B cell (primary cell): ENCODE results near the gene LMO7. TPM values are rescaled to one million over a fixed set of nuclear protein-coding genes. Genes with fewer than 3 reads are reported as not detected.

Experiments used
- ATAC-seq: fragments of 200-7000 bp; cut with Tn5 transposase; one replicate; pipeline ENCODE4 v1.10.0; 2021; ENCODE audit warnings: low read depth, mild to moderate bottlenecking, moderate number of reproducible peaks, moderate library complexity
- CTCF ChIA-PET: fragments of 350-600 bp; sonication (Branson Sonifier 250); formaldehyde crosslinking; loops from one replicate; lab custom pipeline; 2021; ENCODE audit warnings: antibody characterized with exemption, inconsistent platforms; lab: Charles Lee
- POLR2A ChIA-PET: fragments of 350-600 bp; sonication (Branson Sonifier 250); formaldehyde crosslinking; loops from one replicate; lab custom pipeline; 2021; ENCODE audit warnings: antibody characterized with exemption; lab: Charles Lee
- DNase-seq: peaks from one replicate; pipeline ENCODE4 v3.0.0; 2013
- H2AFZ ChIP-seq: 2 replicates; pipeline ENCODE4 v1.6.1; 2012; ENCODE audit warnings: mild to moderate bottlenecking, low read depth, low read length; ENCODE audit not compliant: insufficient read depth, poor library complexity, severe bottlenecking
- H3K27ac ChIP-seq, 2 donors: 1 replicate in 1 of 2; 2 replicates in 1 of 2; pipeline ENCODE4 v1.5.1; 2012 to 2013; ENCODE audit warnings: low read length in 2 of 2, mild to moderate bottlenecking in 2 of 2, moderate library complexity in 1 of 2
- H3K27me3 ChIP-seq, 4 experiments: fragments of 200-600 bp in 1 of 4; sonication (generic) in 1 of 4; replicated peaks in 1 of 4; 1 replicate in 2 of 4; 2 replicates in 2 of 4; pipeline versions ENCODE4 v1.6.1 to v1.7.0; 2013 to 2016; ENCODE audit warnings: low read length in 3 of 4, mild to moderate bottlenecking in 2 of 4, mixed read lengths in 1 of 4, moderate library complexity in 1 of 4; ENCODE audit not compliant: insufficient read depth in 4 of 4, control insufficient read depth in 3 of 4; ENCODE audit errors: control extremely low read depth in 1 of 4
- H3K36me3 ChIP-seq, 2 experiments: replicated peaks in 1 of 2; 1 replicate in 1 of 2; 2 replicates in 1 of 2; pipeline versions ENCODE4 v1.6.1 to v1.7.1; 2013; ENCODE audit warnings: low read length in 1 of 2; ENCODE audit not compliant: insufficient read depth in 2 of 2, control insufficient read depth in 1 of 2; ENCODE audit errors: control extremely low read depth in 1 of 2, extremely low read depth in 1 of 2
- H3K4me1 ChIP-seq, 2 donors: fragments of 200-600 bp in 1 of 2; sonication (generic) in 1 of 2; 1 replicate in 1 of 2; 2 replicates in 1 of 2; pipeline versions ENCODE4 v1.5.1 to v1.6.1; 2013 to 2017; ENCODE audit warnings: low read length in 2 of 2; ENCODE audit not compliant: control insufficient read depth in 2 of 2, insufficient read depth in 2 of 2
- H3K4me2 ChIP-seq: replicated peaks from 2 replicates; pipeline ENCODE3; 2012; ENCODE audit warnings: mild to moderate bottlenecking, low read depth, low read length; ENCODE audit not compliant: poor library complexity, severe bottlenecking
- H3K4me3 ChIP-seq, 5 experiments: fragments of 200-600 bp in 1 of 5; sonication (generic) in 1 of 5; 1 replicate in 3 of 5; 2 replicates in 2 of 5; pipeline versions ENCODE4 v1.5.1 to v1.7.0; 2011 to 2016; ENCODE audit warnings: low read length in 4 of 5, mild to moderate bottlenecking in 4 of 5, low read depth in 2 of 5, control low read depth in 1 of 5, moderate library complexity in 1 of 5; ENCODE audit not compliant: insufficient read depth in 1 of 5; ENCODE audit errors: control extremely low read depth in 1 of 5, extremely low read depth in 1 of 5
- H3K79me2 ChIP-seq: fragments of 200-600 bp; sonication (generic); one replicate; pipeline ENCODE4 v1.6.0; 2016; ENCODE audit warnings: low read length; ENCODE audit not compliant: control insufficient read depth, insufficient read depth
- H3K9ac ChIP-seq: fragments of 200-600 bp; sonication (generic); 2 replicates; pipeline ENCODE4 v1.6.1; 2017; ENCODE audit warnings: mild to moderate bottlenecking, low read length, moderate library complexity
- H3K9me3 ChIP-seq, 3 donors: one replicate each; pipeline versions ENCODE4 v1.6.1 to v1.7.1; 2013; ENCODE audit warnings: low read length in 2 of 3; ENCODE audit not compliant: control insufficient read depth in 2 of 3, insufficient read depth in 1 of 3; ENCODE audit errors: control extremely low read depth in 1 of 3
- H4K20me1 ChIP-seq: 2 replicates; pipeline ENCODE4 v1.6.0; 2012; ENCODE audit warnings: mild to moderate bottlenecking, low read length; ENCODE audit not compliant: insufficient read depth, control insufficient read depth, poor library complexity, severe bottlenecking
- H3K27ac Mint-ChIP-seq: one replicate; pipeline ENCODE4 v1.8.0; 2021; ENCODE audit warnings: mixed read lengths
- H3K27me3 Mint-ChIP-seq: one replicate; pipeline ENCODE4 v1.8.0; 2021; ENCODE audit warnings: mixed read lengths
- H3K4me1 Mint-ChIP-seq: one replicate; pipeline ENCODE4 v1.8.0; 2021; ENCODE audit warnings: mixed read lengths
- H3K4me3 Mint-ChIP-seq: one replicate; pipeline ENCODE4 v1.8.0; 2021; ENCODE audit warnings: mixed read lengths
- H3K9me3 Mint-ChIP-seq: one replicate; pipeline ENCODE4 v1.8.0; 2022; ENCODE audit warnings: mixed read lengths; ENCODE audit not compliant: insufficient read depth
- CTCF ChIP-seq: fragments of 200-600 bp; IDR thresholded peaks from one replicate; pipeline ENCODE4 v1.8.0; 2022; ENCODE audit warnings: antibody characterized with exemption, mild to moderate bottlenecking
- EZH2 ChIP-seq: IDR thresholded peaks from 2 replicates; pipeline ENCODE4 v1.6.1; 2012; ENCODE audit warnings: borderline replicate concordance, low read depth, mild to moderate bottlenecking, moderate library complexity, low read length; ENCODE audit not compliant: insufficient read depth, poor library complexity, severe bottlenecking
- WGBS: methylation state at CpG from one replicate; pipeline ENCODE4 v1.1.5; 2013; ENCODE audit warnings: missing lambda C conversion rate; ENCODE audit not compliant: insufficient coverage; 5-methylcytosine and 5-hydroxymethylcytosine counted together
- intact Hi-C: fragments of 100-400 bp; cut with micrococcal nuclease; formaldehyde crosslinking; loops from one replicate; pipeline ENCODE4 v1.10.0; 2022
- polyA plus RNA-seq: library from polyadenylated mRNA; depleted of rRNA; stranded (reverse); fragments of >200 nt; gene quantifications from 2 replicates; pipeline ENCODE4 v1.2.3, GENCODE V29; 2012
- total RNA-seq, 2 donors: library from RNA; stranded (reverse); fragments of 120-200 nt in 1 of 2; gene quantifications; 1 replicate in 1 of 2; 2 replicates in 1 of 2; pipeline versions ENCODE4 v1.2.3 to v1.2.4, GENCODE V29; 2013 to 2022

The LMO7 gene
- total and polyA plus RNA-seq, 2 donors (not counting 1 experiment from before 2014, with no cell fraction given): 7.8 to 17.4 TPM

- Histone ChIP-seq H3K79me2 (no peaks in the 10 kb centered on the region), H3K9me3 (no peaks in the 10 kb centered on the region), H3K4me3 (no peak overlapping the region), H3K36me3 (peaks cover 1 to 2% of the 10 kb centered on the region in 2 experiments), H3K27ac (no peak overlapping the region), H3K9ac (no peak overlapping the region), H3K27me3 (no peaks in the 10 kb centered on the region), H3K4me2 (no peak overlapping the region), H4K20me1 (no peaks in the 10 kb centered on the region), H3K4me1 (no peaks in the 10 kb centered on the region), H2AFZ (no peak overlapping the region)
- no peak overlapping the region for H3K4me3 Mint-ChIP-seq
- TF ChIP-seq CTCF (no peak), EZH2 (no peak)
- DNase-seq (no peak), ATAC-seq (no peak)
- no peaks in the 10 kb centered on the region for H3K27me3 Mint-ChIP-seq
- no CpG with 5 or more reads among the region's 2 CpGs for WGBS
- CTCF ChIA-PET: no interaction called here
- no peaks in the 10 kb centered on the region for H3K4me1 Mint-ChIP-seq
- POLR2A ChIA-PET: no interaction called here
- H3K27ac Mint-ChIP-seq: no peak overlapping the region
- no peaks in the 10 kb centered on the region for H3K9me3 Mint-ChIP-seq
- intact Hi-C loops: no loop called here
These were observed 33.1 kb upstream of the LMO7 start for GRCh38 chr13:75603038-75603437.

- H3K27me3 Mint-ChIP-seq: no peaks in the 10 kb centered on the region
- H3K27ac Mint-ChIP-seq: no peak overlapping the region
- Histone ChIP-seq H3K4me1 (no peaks in the 10 kb centered on the region), H4K20me1 (no peaks in the 10 kb centered on the region), H3K9ac (no peak overlapping the region), H3K27me3 (no peaks in the 10 kb centered on the region), H3K4me2 (no peak overlapping the region), H3K79me2 (no peaks in the 10 kb centered on the region), H3K4me3 (no peak overlapping the region), H3K9me3 (no peaks in the 10 kb centered on the region), H3K27ac (no peak overlapping the region), H3K36me3 (peaks cover 0 to 2% of the 10 kb centered on the region in 2 experiments), H2AFZ (no peak overlapping the region)
- no peak for DNase-seq
- no peaks in the 10 kb centered on the region for H3K4me1 Mint-ChIP-seq
- intact Hi-C loops: no loop called here
- POLR2A ChIA-PET: interaction anchor here (0.6 kb wide), 1 partner anchor 9 kb away, joined by 4 read pairs; no protein-coding TSS in a partner anchor
- CTCF ChIA-PET: interaction anchor here (1.4 kb wide), 1 partner anchor 89 kb away, joined by 3 read pairs; no protein-coding TSS in a partner anchor
- H3K9me3 Mint-ChIP-seq: no peaks in the 10 kb centered on the region
- no peak overlapping the region for H3K4me3 Mint-ChIP-seq
- TF ChIP-seq EZH2 (no peak), CTCF (no peak)
- ATAC-seq: no peak
- WGBS: 100% methylated on average over 1 of the region's 2 CpGs
These were observed 28.7 kb upstream of the LMO7 start for GRCh38 chr13:75607447-75607846.
